Vagina (tissue), 2 donors: ENCODE measurements around the gene TTC33.

Source experiments
- POLR2A ChIP-seq, 2 donors: fragments of 450-650 bp; IDR thresholded peaks; one replicate each; pipeline ENCODE4 v1.6.1; 2017; ENCODE audit warnings: antibody characterized with exemption in 2 of 2, mild to moderate bottlenecking in 2 of 2, moderate library complexity in 2 of 2
- POLR2AphosphoS5 ChIP-seq, 2 donors: sonication (generic); formaldehyde crosslinking; IDR thresholded peaks; one replicate each; pipeline ENCODE4 v1.9.0; 2017; ENCODE audit warnings: antibody characterized with exemption in 2 of 2, mild to moderate bottlenecking in 2 of 2, low read depth in 1 of 2; ENCODE audit not compliant: insufficient read depth in 1 of 2
- TF ChIP-seq, protein P1 (sequence below), 3 experiments: fragments of 450-650 bp in 2 of 3; fragments of 200-600 bp in 1 of 3; sonication (generic) in 1 of 3; IDR thresholded peaks; one replicate each; pipeline ENCODE4 v1.5.1; 2017 to 2019; ENCODE audit warnings: antibody characterized with exemption in 3 of 3, mild to moderate bottlenecking in 2 of 3, moderate library complexity in 2 of 3

DNA sequence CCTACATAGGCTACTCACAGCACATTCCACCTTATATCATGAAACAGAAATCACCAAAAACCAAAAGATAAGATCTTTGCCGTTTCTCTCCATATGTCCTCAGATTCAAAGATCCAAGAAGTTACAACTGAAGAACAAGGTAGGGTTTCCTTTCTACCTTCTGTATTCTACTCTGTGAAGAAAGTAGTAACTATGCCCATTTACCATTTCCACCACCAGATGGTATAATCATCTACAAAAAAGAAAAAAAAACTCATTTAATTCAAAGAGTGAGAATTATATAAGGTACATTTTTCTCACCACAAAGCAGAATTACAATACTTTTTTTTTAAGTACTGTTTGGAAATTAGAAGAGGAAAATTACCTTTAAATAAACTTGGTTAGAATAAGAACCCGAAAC, 248.7 kb downstream of the TTC33 start:
- TF ChIP-seq POLR2A (IDR thresholded peaks at IDR 0.05) (no peak), POLR2AphosphoS5 (IDR thresholded peaks at IDR 0.05; ENCODE audit: insufficient read depth in 1 of 2, low read depth in 1 of 2) (no peak)
- TF ChIP-seq, protein P1, sequence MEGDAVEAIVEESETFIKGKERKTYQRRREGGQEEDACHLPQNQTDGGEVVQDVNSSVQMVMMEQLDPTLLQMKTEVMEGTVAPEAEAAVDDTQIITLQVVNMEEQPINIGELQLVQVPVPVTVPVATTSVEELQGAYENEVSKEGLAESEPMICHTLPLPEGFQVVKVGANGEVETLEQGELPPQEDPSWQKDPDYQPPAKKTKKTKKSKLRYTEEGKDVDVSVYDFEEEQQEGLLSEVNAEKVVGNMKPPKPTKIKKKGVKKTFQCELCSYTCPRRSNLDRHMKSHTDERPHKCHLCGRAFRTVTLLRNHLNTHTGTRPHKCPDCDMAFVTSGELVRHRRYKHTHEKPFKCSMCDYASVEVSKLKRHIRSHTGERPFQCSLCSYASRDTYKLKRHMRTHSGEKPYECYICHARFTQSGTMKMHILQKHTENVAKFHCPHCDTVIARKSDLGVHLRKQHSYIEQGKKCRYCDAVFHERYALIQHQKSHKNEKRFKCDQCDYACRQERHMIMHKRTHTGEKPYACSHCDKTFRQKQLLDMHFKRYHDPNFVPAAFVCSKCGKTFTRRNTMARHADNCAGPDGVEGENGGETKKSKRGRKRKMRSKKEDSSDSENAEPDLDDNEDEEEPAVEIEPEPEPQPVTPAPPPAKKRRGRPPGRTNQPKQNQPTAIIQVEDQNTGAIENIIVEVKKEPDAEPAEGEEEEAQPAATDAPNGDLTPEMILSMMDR (IDR thresholded peaks at IDR 0.05), result no peak
